Duodenal mucosa (tissue), 2 donors: ENCODE measurements around the gene PRXL2A.

Source experiments
- H3K27ac ChIP-seq: one replicate; pipeline ENCODE4 v1.7.0; 2013; ENCODE audit warnings: low read depth, low read length
- H3K27me3 ChIP-seq, 2 donors: one replicate each; pipeline ENCODE4 v1.7.0; 2013; ENCODE audit warnings: low read length in 2 of 2, control low read depth in 1 of 2; ENCODE audit not compliant: insufficient read depth in 2 of 2, control insufficient read depth in 1 of 2
- H3K36me3 ChIP-seq, 2 donors: one replicate each; pipeline ENCODE4 v1.7.0; 2013; ENCODE audit warnings: low read length in 2 of 2, control low read depth in 1 of 2; ENCODE audit not compliant: insufficient read depth in 2 of 2, control insufficient read depth in 1 of 2
- H3K4me1 ChIP-seq, 2 donors: one replicate each; pipeline ENCODE4 v1.7.0; 2013; ENCODE audit warnings: low read length in 2 of 2, control low read depth in 1 of 2; ENCODE audit not compliant: insufficient read depth in 2 of 2, control insufficient read depth in 1 of 2
- H3K4me3 ChIP-seq, 2 donors: one replicate each; pipeline ENCODE4 v1.7.0; 2013; ENCODE audit warnings: low read length in 2 of 2, low read depth in 1 of 2
- H3K9ac ChIP-seq, 2 donors: one replicate each; pipeline ENCODE4 v1.7.0; 2013; ENCODE audit warnings: low read length in 2 of 2, low read depth in 1 of 2
- H3K9me3 ChIP-seq, 2 donors: one replicate each; pipeline ENCODE4 v1.7.0; 2013; ENCODE audit warnings: low read length in 2 of 2, control low read depth in 1 of 2; ENCODE audit not compliant: control insufficient read depth in 1 of 2

PRXL2A gene

GRCh38 chr10:80410122-80410521, 1.8 kb downstream of the PRXL2A start:
- Histone ChIP-seq H3K27ac (no peak overlapping the region), H3K4me3 (peak overlapping the region; percentile 4 to 82), H3K9ac (peak overlapping the region; percentile 21 to 86), H3K4me1 (peaks cover 61 to 62% of the 10 kb centered on the region in 2 donors), H3K9me3 (no peaks in the 10 kb centered on the region), H3K36me3 (no peaks in the 10 kb centered on the region), H3K27me3 (no peaks in the 10 kb centered on the region)

GRCh38 chr10:80410578-80411145, 2.3 kb downstream of the PRXL2A start:
- Histone ChIP-seq H3K27ac (no peak overlapping the region), H3K4me1 (peaks cover 66 to 68% of the 10 kb centered on the region in 2 donors), H3K4me3 (peak overlapping the region; percentile 4 to 82), H3K27me3 (no peaks in the 10 kb centered on the region), H3K9me3 (no peaks in the 10 kb centered on the region), H3K36me3 (no peaks in the 10 kb centered on the region), H3K9ac (peak overlapping the region; percentile 21 to 58)

GRCh38 chr10:80411267-80411668, 2.9 kb downstream of the PRXL2A start:
- peak overlapping the region in 1 of 2 donors; percentile 58 for H3K9ac ChIP-seq

GRCh38 chr10:80411681-80412220, 3.4 kb downstream of the PRXL2A start:
- Histone ChIP-seq H3K36me3 (no peaks in the 10 kb centered on the region), H3K9ac (no peak overlapping the region), H3K27ac (peak overlapping the region; percentile 24), H3K27me3 (no peaks in the 10 kb centered on the region), H3K4me1 (peaks cover 75 to 78% of the 10 kb centered on the region in 2 donors), H3K9me3 (no peaks in the 10 kb centered on the region), H3K4me3 (peak overlapping the region in 1 of 2 donors; percentile 7)

More at GRCh38 chr10:80411267-80411668, 2.9 kb downstream of the PRXL2A start:
- Histone ChIP-seq H3K27me3 (no peaks in the 10 kb centered on the region), H3K4me3 (peak overlapping the region; percentile 7 to 49), H3K9me3 (no peaks in the 10 kb centered on the region), H3K36me3 (no peaks in the 10 kb centered on the region), H3K4me1 (peaks cover 72 to 74% of the 10 kb centered on the region in 2 donors), H3K27ac (peak overlapping the region; percentile 24)

GRCh38 chr10:80412486-80412885, 4.1 kb downstream of the PRXL2A start:
- Histone ChIP-seq H3K9me3 (no peaks in the 10 kb centered on the region), H3K27me3 (no peaks in the 10 kb centered on the region), H3K4me3 (no peak overlapping the region), H3K27ac (no peak overlapping the region), H3K4me1 (peaks cover 72 to 80% of the 10 kb centered on the region in 2 donors), H3K9ac (no peak overlapping the region), H3K36me3 (no peaks in the 10 kb centered on the region)

GRCh38 chr10:80413271-80413996, 5.1 kb downstream of the PRXL2A start:
- peaks cover 72 to 80% of the 10 kb centered on the region in 2 donors for H3K4me1 ChIP-seq
- peak overlapping the region; percentile 26 for H3K27ac ChIP-seq
- peak overlapping the region in 1 of 2 donors; percentile 30 for H3K9ac ChIP-seq

GRCh38 chr10:80414142-80414895, 6.0 kb downstream of the PRXL2A start:
- Histone ChIP-seq H3K9me3 (no peaks in the 10 kb centered on the region), H3K27ac (peak overlapping the region; percentile 26), H3K9ac (peak overlapping the region; percentile 5 to 30), H3K4me1 (peaks cover 71 to 74% of the 10 kb centered on the region in 2 donors), H3K27me3 (no peaks in the 10 kb centered on the region), H3K36me3 (no peaks in the 10 kb centered on the region), H3K4me3 (no peak overlapping the region)

More at GRCh38 chr10:80413271-80413996, 5.1 kb downstream of the PRXL2A start:
- Histone ChIP-seq H3K9me3 (no peaks in the 10 kb centered on the region), H3K36me3 (no peaks in the 10 kb centered on the region), H3K4me3 (no peak overlapping the region), H3K27me3 (no peaks in the 10 kb centered on the region)

GRCh38 chr10:80415734-80416478, 7.6 kb downstream of the PRXL2A start:
- Histone ChIP-seq H3K36me3 (peaks cover 0 to 1% of the 10 kb centered on the region in 2 donors), H3K9me3 (no peaks in the 10 kb centered on the region), H3K27ac (no peak overlapping the region), H3K9ac (no peak overlapping the region), H3K4me1 (peaks cover 55 to 58% of the 10 kb centered on the region in 2 donors), H3K4me3 (no peak overlapping the region), H3K27me3 (no peaks in the 10 kb centered on the region)

GRCh38 chr10:80416479-80417098, 8.2 kb downstream of the PRXL2A start:
- Histone ChIP-seq H3K27ac (no peak overlapping the region), H3K4me1 (peaks cover 51% of the 10 kb centered on the region in 2 donors)

More at GRCh38 chr10:80416479-80417098, 8.2 kb downstream of the PRXL2A start:
- no peaks in the 10 kb centered on the region for H3K9me3 ChIP-seq
- no peak overlapping the region for H3K9ac ChIP-seq
- peaks cover 0 to 5% of the 10 kb centered on the region in 2 donors for H3K36me3 ChIP-seq
- H3K4me3 ChIP-seq: no peak overlapping the region
- no peaks in the 10 kb centered on the region for H3K27me3 ChIP-seq
